Muscle of arm (tissue), 12 donors: ENCODE measurements around the gene CCNQ. TPM values are rescaled to one million over a fixed set of nuclear protein-coding genes. Genes with fewer than 3 reads are reported as not detected.

ENCODE experiments used
- DNase-seq: peaks from one replicate; pipeline ENCODE4 v3.0.0-alpha.2; 2013
- polyA plus RNA-seq, 12 donors: library from polyadenylated mRNA; unstranded; fragments of 120-200 nt; gene quantifications; one replicate each; pipeline ENCODE4 v1.2.1, GENCODE V29; 2013; ENCODE audit not compliant: insufficient read length in 12 of 12

CCNQ gene
- polyA plus RNA-seq, 12 donors = 10.7 to 15.3 (median 11.6) TPM; not detected in 2

- peak; percentile 83 for DNase-seq
These were observed 473 bp upstream of the CCNQ start for GRCh38 chrX:153599192-153600031.

DNA sequence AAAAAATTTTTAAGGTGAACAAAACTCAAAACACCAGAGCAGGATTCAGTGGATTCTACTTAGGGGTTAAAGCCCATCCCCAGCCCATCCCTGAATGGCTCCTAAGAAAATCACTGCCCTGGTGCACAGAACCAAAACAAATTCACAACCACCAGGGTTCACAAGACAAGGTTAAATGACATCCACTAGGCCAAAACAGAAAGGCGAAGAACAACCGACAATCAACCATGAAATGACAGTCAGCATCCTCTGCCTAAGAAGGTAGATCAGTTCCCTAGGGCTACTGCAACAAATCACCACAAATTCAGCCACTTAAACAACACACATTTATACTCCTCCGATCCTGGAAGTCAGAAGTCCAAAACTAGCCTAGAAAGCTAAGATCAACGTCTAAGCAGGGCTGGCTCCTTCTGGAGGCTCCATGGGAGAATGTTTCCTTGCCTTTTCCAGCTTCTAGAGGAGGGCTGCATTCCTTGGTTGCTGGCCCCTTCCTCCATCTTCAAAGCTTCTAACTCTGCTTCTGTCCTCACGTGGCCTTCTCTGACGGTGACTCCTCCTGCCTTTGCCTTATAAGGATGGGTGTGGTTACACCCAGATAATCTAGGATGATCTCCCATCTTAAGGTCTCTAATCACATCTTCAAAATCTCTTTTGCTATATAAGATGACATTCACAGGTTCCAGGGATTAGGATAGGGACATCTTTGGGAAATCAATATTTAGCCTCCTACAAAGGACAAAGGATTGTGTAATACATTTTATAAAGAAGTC is 1.8 kb downstream of the CCNQ start:
- DNase-seq = no peak

DNA sequence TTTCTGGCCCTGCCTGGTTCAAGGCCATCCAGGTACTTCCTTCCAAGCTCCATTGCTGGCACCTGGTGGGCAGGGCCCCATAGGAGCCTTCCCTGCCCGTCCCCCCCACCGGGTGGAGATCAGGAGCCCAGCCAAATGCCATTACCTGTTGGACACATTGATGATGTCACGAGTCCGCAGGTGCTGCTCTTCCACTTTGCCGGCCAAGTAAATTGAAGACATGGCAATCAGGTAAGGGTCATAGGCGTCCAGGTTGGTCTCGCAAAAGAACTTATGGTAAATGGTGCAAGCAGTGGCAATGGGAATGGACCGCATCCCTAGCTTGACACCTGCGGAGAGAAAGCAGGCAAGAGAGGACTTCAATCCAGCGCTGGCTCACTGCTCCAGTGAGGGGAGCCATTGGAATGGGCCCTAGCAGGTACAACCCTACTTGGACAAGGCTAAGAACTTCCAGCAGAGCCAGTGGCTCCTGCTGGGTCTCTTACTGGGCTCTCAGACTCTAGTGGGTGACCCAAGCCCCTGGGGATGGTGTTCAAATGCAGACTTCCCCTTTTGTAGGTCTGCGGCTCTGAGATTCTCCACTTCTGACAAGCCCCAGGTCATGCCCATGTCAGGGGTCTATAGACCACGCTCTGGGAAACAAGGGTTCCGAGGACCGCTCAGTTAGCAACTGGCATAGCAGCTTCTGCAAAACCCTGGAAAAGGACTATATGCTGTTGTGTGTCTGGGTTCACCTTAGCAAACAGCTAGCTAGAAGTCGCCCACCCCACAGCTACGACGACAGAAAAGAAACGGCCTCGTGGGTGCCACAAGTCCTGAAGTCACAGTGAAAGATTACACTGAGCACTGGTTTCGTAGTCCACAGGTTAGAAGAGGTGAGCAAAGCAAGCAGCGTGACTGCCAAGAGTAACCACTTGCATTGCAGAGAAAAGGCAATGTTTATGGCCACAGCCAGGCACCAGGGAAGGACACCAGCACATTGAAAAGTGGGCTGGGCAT is 2.8 kb downstream of the CCNQ start:
- DNase-seq = no peak

GRCh38 chrX:153595387-153595786 is 3.6 kb downstream of the CCNQ start:
- no peak for DNase-seq

DNA sequence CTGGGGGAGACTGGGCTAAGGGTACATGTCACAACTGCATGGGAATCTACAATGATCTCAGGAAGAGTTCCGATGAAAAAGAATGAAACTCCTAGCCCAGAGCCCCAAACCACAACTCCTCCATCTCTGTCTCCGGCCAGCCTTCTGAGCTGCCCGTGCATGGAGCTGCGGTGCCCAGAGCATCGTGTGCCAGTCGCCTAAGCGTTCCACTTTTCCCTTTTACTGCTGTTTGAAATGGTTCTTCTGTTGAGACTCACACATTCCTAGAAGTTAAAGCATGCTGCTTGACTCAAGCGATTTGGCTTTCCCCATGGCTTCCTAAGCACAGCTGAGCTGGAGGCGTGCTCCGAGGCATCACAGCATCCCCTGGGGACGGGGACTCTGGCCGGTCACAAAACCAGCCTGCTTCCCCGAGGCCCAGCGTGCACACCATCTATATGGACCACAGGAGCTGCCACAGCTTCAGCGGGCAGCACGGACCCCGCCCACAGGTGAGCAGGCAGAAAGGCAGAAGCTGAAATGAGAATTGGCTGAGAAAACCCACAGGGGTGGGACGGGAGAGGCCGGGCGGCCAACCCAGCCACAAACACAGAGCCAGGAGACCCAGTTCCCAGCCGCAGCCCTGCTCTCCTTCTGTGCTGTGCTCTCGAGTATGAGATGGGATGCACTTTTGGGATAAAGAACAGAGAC is 5.0 kb downstream of the CCNQ start:
- DNase-seq = no peak

DNA sequence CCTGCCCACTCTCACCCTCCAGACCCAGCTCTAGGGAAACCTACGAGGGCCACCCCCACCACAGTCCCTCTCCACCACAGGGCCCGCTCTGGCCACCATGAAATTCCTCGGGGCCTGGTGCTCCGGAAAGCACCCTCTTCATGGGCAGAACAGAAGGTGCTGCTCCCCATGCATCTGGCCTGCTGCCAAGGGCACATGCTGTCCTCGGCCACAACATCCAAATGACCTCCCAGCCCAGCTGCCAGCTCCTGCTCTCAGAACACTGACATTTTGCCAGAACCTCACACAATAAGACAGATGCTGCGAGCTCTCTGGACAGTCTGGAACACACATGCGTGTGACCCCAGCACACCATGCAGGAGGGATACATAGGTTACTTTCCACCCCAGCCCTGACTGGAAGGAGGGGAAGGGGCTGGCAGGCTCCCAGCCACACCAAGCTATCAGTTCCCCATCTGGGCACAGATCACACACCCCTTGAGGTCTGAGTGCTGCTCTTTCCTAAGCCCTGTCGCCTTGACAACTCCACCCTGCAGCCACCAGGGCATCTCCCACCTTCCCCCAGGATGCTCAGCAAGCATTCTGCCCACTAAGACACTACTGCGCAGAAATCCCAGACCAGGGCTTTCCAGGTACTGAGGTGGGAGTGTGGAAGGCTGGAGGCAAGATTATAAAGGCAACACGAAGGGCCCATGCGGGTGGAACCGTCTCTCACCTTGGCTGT is 5.8 kb downstream of the CCNQ start:
- no peak for DNase-seq

DNA sequence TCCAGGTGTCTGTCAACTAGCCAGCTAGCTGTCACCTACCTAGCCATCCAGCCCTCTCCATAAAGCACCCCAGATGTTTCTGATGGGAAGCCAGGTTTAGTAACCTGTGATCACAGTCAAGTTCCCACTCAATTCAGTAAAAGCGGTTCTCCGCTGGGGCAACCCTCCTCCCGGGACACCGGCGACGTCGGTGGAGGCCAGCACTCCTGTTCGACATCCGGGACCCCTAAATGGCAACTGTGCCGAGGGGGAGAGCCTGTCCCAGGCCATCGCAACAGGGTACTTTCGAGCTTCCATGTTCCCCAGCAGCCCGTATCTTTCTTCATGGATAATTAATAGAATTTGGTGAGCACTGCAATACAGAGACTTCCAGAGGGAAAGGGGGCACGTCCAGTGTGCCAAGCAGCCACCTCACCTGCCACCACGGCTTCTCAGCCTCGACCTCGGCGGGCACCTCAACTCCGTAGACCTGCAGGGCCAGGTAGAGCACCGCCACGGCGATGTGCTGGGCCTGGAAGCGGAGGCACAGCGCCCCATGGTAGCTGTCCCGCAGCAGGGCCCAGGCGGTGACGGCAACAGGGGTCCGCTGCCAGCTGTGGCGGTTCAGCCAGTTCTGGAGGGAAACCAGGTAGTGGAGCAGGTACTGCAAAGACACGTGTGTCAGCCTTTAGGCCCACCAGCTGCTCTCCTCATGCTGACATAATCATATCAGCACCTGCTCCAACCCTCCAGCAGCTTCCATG is 6.7 kb downstream of the CCNQ start:
- DNase-seq = no peak

GRCh38 chrX:153590961-153591956 is 7.7 kb downstream of the CCNQ start:
- DNase-seq = no peak

DNA sequence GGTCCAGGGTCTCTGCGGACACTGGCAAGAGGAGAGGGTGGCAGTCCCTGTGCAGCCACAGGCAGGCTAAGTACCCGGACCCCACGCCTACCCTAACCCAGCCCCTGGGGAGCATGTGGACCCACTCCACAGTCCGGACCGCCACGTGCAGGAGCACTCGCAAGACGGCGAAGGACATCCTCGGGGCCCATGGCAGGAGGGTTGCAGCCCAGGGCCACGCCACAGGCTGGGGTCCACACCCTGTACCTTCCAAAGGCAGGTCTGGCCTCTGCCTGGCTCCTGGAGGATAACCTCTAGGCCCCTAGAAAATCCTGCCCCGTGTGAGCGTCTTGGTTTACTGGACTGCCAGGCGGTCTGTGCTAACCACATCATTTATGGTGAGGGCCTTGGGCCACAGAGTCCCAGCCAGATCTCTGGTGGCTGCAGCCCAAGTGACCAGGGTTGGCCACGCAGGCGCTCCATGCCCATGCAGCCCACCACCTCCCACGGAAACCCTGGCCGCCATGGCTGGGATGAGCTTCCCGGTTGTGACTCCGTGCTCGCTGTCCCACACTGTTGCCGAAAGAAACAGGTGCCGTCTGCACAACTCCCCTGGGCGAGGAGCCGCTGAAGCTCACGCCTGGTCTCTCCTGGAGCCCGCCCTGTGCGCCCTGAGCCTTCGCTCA is 10.0 kb downstream of the CCNQ start:
- no peak for DNase-seq

DNA sequence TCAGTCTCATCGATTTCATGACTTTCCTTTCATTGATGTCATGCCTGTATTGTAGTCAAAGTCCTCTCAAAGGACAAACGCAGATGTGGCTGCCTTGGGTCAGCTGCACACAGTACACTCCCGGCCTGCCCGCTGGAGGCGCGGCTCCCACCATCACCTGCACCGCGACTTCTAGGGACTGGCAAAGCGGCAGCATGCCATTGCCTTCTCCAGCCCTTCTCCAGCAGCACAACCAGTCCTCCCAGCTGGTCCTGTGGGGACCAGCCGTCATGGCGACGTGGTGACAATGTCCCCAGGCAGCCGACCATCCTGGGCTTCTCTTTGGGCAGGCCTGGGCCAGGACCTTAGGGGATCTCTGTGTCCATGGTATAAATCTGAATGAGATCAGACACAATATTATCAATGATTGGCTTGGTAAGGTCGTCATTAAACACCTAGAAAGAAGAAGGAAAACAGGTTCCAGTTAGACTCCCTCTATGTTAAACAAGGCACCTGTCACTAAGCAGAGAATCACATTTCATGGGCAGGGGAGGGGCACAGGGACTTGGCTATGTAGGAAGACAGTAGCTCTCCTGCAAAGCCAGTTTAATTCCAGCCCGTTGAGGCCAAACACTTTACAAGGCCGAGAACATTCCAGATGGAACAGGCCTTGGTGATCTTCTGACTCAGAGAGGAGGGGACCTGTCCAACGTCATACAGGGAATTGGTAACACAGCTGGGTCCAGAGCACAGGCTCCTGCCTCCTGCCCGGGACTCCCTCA is 10.7 kb downstream of the CCNQ start:
- no peak for DNase-seq

GRCh38 chrX:153587342-153587741 is 11.6 kb downstream of the CCNQ start:
- no peak for DNase-seq

DNA sequence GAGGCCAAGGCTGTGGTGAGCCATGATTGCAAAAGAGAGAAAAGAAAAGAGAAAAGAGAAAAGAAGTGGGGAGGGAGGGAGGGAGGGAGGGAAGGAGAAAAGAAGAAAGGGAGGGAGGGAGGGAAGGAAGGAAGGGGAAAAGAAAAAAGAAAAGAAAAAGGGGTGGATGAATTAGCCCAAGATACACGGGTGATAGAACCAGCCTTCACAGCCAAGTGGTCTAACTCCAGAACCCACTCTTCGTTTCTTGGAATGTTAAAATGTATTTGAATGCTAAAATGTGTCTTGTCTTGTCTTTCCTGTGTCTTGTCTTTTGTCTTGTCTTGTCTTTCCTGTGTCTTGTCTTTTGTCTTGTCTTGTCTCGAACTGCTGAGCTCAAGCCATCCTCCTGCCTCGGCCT is 13.1 kb downstream of the CCNQ start:
- no peak for DNase-seq

DNA sequence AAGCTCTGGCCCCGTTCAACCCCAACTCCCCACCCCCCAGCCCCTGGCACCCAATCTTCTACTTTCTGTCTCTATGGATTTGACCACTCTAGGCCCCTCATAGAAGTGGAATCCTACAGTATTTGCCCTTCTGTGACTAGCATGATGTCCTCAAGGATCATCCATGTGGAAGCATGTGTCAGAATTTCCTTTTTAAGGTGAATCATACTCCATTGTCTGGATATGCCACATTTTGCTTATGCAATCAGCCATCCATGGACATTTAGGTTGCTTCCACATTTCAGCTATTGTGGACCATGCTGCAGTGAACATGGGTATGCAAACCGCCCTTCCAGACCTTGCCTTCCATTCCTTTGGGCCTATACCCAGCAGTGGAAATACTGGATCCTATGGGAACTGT is 15.5 kb downstream of the CCNQ start:
- no peak for DNase-seq

DNA sequence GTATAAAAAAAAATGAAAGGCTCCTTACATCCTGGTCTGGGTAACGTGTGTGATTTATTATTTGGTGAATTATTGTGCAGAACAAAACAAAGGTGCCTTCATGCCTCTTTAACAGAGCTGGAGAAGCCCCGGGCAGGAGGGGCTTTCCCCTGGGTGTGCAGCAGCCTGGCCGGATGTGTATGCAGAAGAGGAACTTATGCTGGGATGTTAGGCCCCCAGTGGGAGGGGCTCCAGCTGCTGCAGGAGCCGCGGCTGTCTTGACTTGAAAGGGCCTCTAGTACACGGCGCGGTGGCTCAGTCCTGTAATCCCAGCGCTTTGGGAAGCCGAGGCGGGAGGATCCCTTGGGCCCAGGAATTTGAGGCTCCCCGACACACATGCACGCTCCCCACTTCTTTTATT is 16.0 kb downstream of the CCNQ start:
- DNase-seq = peak; percentile 39

DNA sequence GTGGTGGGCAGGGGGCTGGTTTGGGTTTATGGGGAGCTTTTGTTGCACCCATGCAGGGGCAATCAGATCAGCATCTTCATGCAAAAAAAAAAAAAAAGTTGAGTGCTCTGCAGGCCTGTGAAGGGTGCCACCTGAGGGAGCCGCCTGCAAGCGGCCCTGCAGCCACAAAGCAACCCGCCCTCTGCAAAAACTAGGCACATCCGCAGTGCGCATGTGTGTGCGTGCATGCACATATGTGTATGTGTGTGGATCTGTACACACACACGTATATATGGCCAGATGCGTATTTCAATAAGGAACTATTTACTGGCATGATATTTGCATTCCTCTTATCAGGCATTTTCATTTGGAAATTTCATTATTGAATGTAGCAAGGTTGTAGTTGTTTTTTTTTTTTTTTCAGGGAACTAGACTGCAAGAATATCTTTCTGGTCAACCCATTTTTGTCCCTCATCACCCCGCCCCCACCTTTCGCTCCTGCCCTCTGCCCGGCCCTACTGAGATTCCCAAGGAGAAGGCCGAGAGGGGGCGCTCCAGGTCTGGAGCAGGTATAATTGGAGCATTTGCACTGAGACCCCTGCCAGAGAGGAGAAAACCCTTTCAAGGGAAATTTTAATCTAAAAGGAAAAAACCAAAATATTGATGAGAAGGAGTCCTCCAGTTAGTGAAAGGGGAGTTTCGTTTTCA is 18.1 kb downstream of the CCNQ start:
- DNase-seq = no peak

GRCh38 chrX:153578889-153579288 is 20.1 kb downstream of the CCNQ start:
- DNase-seq = no peak
